Effector CD8-positive, alpha-beta T cell (primary cell): ENCODE measurements around the gene HENMT1.
"Not testable (repeated sequence)": the region's sequence is repeated elsewhere in the genome, so short reads cannot be mapped to it uniquely, and the experiment has no call there.

Experiments
- DNase-seq: peaks from one replicate; lab custom pipeline; 2025; lab: John Stamatoyannopoulos, UW

The HENMT1 gene

GRCh38 chr1:108671143-108671542, 10.2 kb upstream of the HENMT1 start:
- DNase-seq: no peak

- DNase-seq: no peak
Observed at GRCh38 chr1:108670131-108670773, 9.4 kb upstream of the HENMT1 start.

GRCh38 chr1:108669679-108670078, 8.8 kb upstream of the HENMT1 start:
- no peak for DNase-seq

DNA sequence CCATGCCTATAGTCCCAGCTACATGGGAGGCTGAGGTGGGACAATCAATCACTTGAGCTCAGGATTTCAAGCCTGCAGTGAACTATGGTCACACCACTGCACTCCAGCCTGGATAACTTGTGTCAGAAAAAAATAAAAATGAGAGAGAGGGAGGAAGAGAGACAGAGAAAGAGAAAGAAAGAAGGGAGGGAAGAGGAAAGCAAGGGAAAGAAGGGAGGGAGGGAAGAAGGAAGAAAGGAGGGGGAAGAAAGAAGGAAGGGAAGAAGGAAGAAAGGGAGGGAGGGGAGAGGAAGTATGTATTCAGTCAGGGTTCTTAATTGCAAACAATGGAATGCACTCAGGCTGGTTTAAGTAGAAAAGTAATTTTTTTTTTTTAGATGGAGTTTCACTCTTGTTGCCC, 7.9 kb upstream of the HENMT1 start:
- DNase-seq: no peak

- not testable (repeated sequence) for DNase-seq
Observed at GRCh38 chr1:108667422-108667821, 6.5 kb upstream of the HENMT1 start.

DNA sequence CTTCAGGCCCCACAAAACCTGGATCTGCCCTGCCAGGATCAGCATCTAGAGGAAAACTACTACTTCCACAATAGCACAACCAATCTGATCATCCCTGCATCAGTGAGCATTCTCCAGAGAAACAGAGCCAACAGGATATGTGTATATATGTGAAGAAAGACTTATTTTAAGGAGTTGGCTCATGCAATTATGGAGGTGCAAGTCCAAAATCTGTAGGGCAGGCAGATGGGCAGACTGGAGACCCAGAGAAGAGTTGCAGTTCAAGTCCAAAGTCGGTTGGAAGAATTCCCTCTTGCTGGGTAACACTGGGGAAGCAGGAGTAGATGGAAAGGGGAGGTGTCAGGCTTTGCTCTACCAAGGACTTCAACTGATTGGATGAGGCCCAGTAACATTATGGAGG, 4.9 kb upstream of the HENMT1 start:
- DNase-seq: no peak

GRCh38 chr1:108665067-108665466, 4.2 kb upstream of the HENMT1 start:
- no peak for DNase-seq

- no peak for DNase-seq
Observed at GRCh38 chr1:108664481-108664880, 3.6 kb upstream of the HENMT1 start.

- DNase-seq: no peak
Observed at GRCh38 chr1:108663074-108663473, 2.2 kb upstream of the HENMT1 start.

- no peak for DNase-seq
Observed at GRCh38 chr1:108657356-108658080, 3.4 kb downstream of the HENMT1 start.

GRCh38 chr1:108653431-108654105, 7.3 kb downstream of the HENMT1 start:
- no peak for DNase-seq

- peak; percentile 47 for DNase-seq
Observed at GRCh38 chr1:108646648-108647269, 14.1 kb downstream of the HENMT1 start.

DNA sequence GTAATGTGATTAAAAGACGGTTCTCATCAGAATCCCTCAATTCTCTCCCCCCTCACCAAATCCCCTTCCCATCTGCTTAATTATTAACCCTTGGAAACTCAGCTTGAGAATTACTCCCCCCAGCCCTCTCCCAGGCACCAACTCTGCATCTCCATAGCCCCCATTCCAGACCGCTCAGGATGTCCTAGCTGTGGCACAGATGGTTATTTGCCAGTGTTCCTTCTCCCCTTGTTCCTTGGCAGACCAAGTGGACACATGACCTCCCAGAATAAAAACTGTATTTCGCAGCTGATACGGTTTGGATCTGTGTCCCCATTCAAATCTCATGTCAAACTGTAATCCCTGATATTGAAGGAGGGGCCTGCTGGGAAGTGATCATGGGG, 14.6 kb downstream of the HENMT1 start:
- DNase-seq: no peak

- DNase-seq: no peak
Observed at GRCh38 chr1:108645564-108646184, 15.2 kb downstream of the HENMT1 start.

- DNase-seq: peak; percentile 7
Observed at GRCh38 chr1:108644984-108645383, 15.9 kb downstream of the HENMT1 start.

- DNase-seq: peak; percentile 3
Observed at GRCh38 chr1:108643492-108644335, 17.2 kb downstream of the HENMT1 start.

DNA sequence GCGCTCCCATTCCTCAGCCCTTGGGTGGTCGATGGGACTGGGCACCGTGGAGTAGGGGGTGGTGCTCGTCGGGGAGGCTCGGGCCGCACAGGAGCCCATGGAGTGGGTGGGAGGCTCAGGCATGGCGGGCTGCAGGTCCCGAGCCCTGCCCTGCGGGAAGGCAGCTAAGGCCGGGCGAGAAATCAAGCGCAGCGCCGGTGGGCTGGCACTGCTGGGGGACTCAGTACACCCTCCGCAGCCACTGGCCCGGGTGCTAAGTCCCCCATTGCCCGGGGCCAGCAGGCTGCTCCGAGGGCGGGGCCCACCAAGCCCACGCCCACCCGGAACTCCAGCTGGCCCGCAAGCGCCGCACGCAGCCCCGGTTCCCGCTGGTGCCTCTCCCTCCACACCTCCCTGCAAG, 20.0 kb downstream of the HENMT1 start:
- DNase-seq: not testable (repeated sequence)

GRCh38 chr1:108639899-108640560, 20.9 kb downstream of the HENMT1 start:
- peak; percentile 27 for DNase-seq

DNA sequence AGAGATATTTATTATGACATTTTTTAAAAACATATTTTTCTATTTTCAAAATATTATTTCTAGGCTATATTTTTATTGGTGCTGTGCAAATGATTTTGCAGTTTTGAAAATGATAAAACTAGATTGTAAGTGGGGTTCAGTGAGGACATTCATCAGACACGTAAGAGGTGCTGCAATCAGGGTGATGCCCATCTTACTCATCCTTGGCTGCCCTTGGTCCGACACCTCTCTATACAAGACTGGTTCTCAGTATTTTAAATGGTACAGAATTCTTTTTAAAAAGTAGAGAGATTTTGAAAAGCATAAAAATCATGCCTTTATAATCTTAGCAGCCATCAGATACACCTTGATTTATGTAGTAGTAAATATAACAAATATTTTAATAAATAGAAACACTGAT, 24.0 kb downstream of the HENMT1 start:
- no peak for DNase-seq

- DNase-seq: no peak
Observed at GRCh38 chr1:108634521-108634920, 26.4 kb downstream of the HENMT1 start.

- no peak for DNase-seq
Observed at GRCh38 chr1:108628665-108629064, 32.2 kb downstream of the HENMT1 start.
